Neuronal stem cell (in vitro differentiated cells): Measurements from ENCODE around the gene SORCS2.

Experiments
- DNase-seq: peaks from one replicate; pipeline ENCODE4 v3.0.0-alpha.2; 2013; ENCODE audit warnings: low spot score
- H2AFZ ChIP-seq: one replicate; pipeline ENCODE4 v1.6.1; 2013; ENCODE audit warnings: mild to moderate bottlenecking, low read length, inconsistent platforms
- H2AK5ac ChIP-seq: 2 replicates; pipeline ENCODE4 v1.6.1; 2013; ENCODE audit warnings: low read depth, mild to moderate bottlenecking, inconsistent platforms, low read length, moderate library complexity, mixed read lengths
- H2BK120ac ChIP-seq: 2 replicates; pipeline ENCODE4 v1.6.1; 2013; ENCODE audit warnings: low read depth, mild to moderate bottlenecking, inconsistent platforms, low read length, moderate library complexity, mixed read lengths
- H2BK12ac ChIP-seq: one replicate; pipeline ENCODE4 v1.6.1; 2013; ENCODE audit warnings: low read length, inconsistent platforms
- H2BK15ac ChIP-seq: 2 replicates; pipeline ENCODE4 v1.6.1; 2013; ENCODE audit warnings: mild to moderate bottlenecking, low read length, inconsistent platforms, mixed read lengths
- H2BK5ac ChIP-seq: one replicate; pipeline ENCODE4 v1.6.1; 2013; ENCODE audit warnings: inconsistent platforms, mild to moderate bottlenecking, low read length, moderate library complexity
- H3K14ac ChIP-seq: one replicate; pipeline ENCODE4 v1.6.1; 2013; ENCODE audit warnings: low read length, inconsistent platforms
- H3K18ac ChIP-seq: 2 replicates; pipeline ENCODE4 v1.6.1; 2013; ENCODE audit warnings: low read length, inconsistent platforms
- H3K23ac ChIP-seq: 2 replicates; pipeline ENCODE4 v1.6.1; 2013; ENCODE audit warnings: low read depth, mild to moderate bottlenecking, mixed read lengths, low read length, inconsistent platforms; ENCODE audit not compliant: poor library complexity
- H3K27ac ChIP-seq: replicated peaks from 3 replicates; pipeline ENCODE4 v1.5.1; 2013; ENCODE audit warnings: low read length, inconsistent platforms
- H3K27me3 ChIP-seq, 3 experiments: 2 replicates each; pipeline ENCODE4 v1.6.1; 2013; ENCODE audit warnings: low read length in 3 of 3, mild to moderate bottlenecking in 2 of 3, inconsistent platforms in 1 of 3, low read depth in 1 of 3, mixed read lengths in 1 of 3, moderate library complexity in 1 of 3; ENCODE audit not compliant: control insufficient read depth in 3 of 3, insufficient read depth in 3 of 3
- H3K36me3 ChIP-seq, 2 donors: replicated peaks in 1 of 2; 2 replicates each; pipeline ENCODE4 v1.6.1; 2013; ENCODE audit warnings: low read length in 2 of 2; ENCODE audit not compliant: control insufficient read depth in 2 of 2, insufficient read depth in 2 of 2
- H3K4ac ChIP-seq: 2 replicates; pipeline ENCODE4 v1.6.1; 2013; ENCODE audit warnings: inconsistent platforms, mild to moderate bottlenecking, low read length, moderate library complexity
- H3K4me1 ChIP-seq, 2 donors: 1 replicate in 1 of 2; 2 replicates in 1 of 2; pipeline ENCODE4 v1.6.1; 2013; ENCODE audit warnings: low read length in 2 of 2, low read depth in 1 of 2; ENCODE audit not compliant: control insufficient read depth in 2 of 2, insufficient read depth in 1 of 2
- H3K4me2 ChIP-seq: one replicate; pipeline ENCODE4 v1.6.1; 2013; ENCODE audit warnings: mild to moderate bottlenecking, low read length, inconsistent platforms; ENCODE audit not compliant: insufficient read depth, poor library complexity, severe bottlenecking
- H3K4me3 ChIP-seq, 2 donors: 2 replicates each; pipeline ENCODE4 v1.5.1; 2013; ENCODE audit warnings: low read length in 2 of 2, mild to moderate bottlenecking in 2 of 2, inconsistent platforms in 1 of 2, moderate library complexity in 1 of 2
- H3K79me1 ChIP-seq: one replicate; pipeline ENCODE4 v1.6.1; 2013; ENCODE audit warnings: low read depth, mild to moderate bottlenecking, inconsistent platforms, low read length, moderate library complexity
- H3K9ac ChIP-seq: one replicate; pipeline ENCODE4 v1.6.1; 2013; ENCODE audit warnings: mild to moderate bottlenecking, low read depth, low read length, inconsistent platforms; ENCODE audit not compliant: poor library complexity
- H3K9me3 ChIP-seq, 2 donors: replicated peaks in 1 of 2; 2 replicates each; pipeline versions ENCODE3 to v1.6.1; 2013; ENCODE audit warnings: low read length in 2 of 2, mild to moderate bottlenecking in 2 of 2, inconsistent platforms in 1 of 2, low read depth in 1 of 2, mixed read lengths in 1 of 2, moderate library complexity in 1 of 2; ENCODE audit not compliant: control insufficient read depth in 2 of 2, insufficient read depth in 1 of 2
- H4K8ac ChIP-seq: one replicate; pipeline ENCODE4 v1.6.1; 2013; ENCODE audit warnings: low read depth, mild to moderate bottlenecking, inconsistent platforms, low read length, moderate library complexity
- H4K91ac ChIP-seq: one replicate; pipeline ENCODE4 v1.6.1; 2013; ENCODE audit warnings: low read length, low read depth, mild to moderate bottlenecking, inconsistent platforms; ENCODE audit not compliant: poor library complexity
- WGBS, 2 donors: extraction: QIAGEN DNeasy Blood & Tissue Kit; methylation state at CpG; one replicate each; pipeline ENCODE4 v1.1.7; 2013; ENCODE audit warnings: missing lambda C conversion rate in 2 of 2, mixed read lengths in 1 of 2; ENCODE audit not compliant: insufficient read length in 2 of 2, insufficient replicate concordance in 1 of 2; ENCODE audit errors: extremely low coverage in 2 of 2; 5-methylcytosine and 5-hydroxymethylcytosine counted together

SORCS2 gene

GRCh38 chr4:7524064-7524682, 331.8 kb downstream of the SORCS2 start:
- DNase-seq, result no peak
- no CpG with 5 or more reads among the region's 12 CpGs for WGBS, 2 donors

GRCh38 chr4:7524843-7525242, 332.5 kb downstream of the SORCS2 start:
- no peak for DNase-seq
- H2BK5ac ChIP-seq, result no peak overlapping the region
- no peak overlapping the region for H3K4me2 ChIP-seq
- H3K4me1 ChIP-seq, result peaks cover 0 to 17% of the 10 kb centered on the region in 2 donors
- H3K79me1 ChIP-seq, result no peaks in the 10 kb centered on the region
- no peak overlapping the region for H3K18ac ChIP-seq
- peaks cover 0 to 4% (median 0%) of the 10 kb centered on the region in 3 experiments for H3K27me3 ChIP-seq
- no peak overlapping the region for H2AK5ac ChIP-seq
- no peak overlapping the region for H3K4ac ChIP-seq
- no peak overlapping the region for H2BK120ac ChIP-seq
- no peak overlapping the region for H2AFZ ChIP-seq
- no peaks in the 10 kb centered on the region for H3K36me3 ChIP-seq
- H3K9me3 ChIP-seq, result no peaks in the 10 kb centered on the region
- H2BK12ac ChIP-seq, result no peak overlapping the region
- no peak overlapping the region for H3K14ac ChIP-seq
- no peak overlapping the region for H3K4me3 ChIP-seq
- no peak overlapping the region for H3K9ac ChIP-seq
- no peak overlapping the region for H3K27ac ChIP-seq
- no peak overlapping the region for H3K23ac ChIP-seq
- no peak overlapping the region for H2BK15ac ChIP-seq
- no peak overlapping the region for H4K91ac ChIP-seq
- WGBS, 2 donors, result no CpG with 5 or more reads among the region's 14 CpGs
- no peak overlapping the region for H4K8ac ChIP-seq

More at GRCh38 chr4:7524064-7524682, 331.8 kb downstream of the SORCS2 start:
- Histone ChIP-seq H2BK12ac (no peak overlapping the region), H3K4me3 (no peak overlapping the region), H3K23ac (no peak overlapping the region), H2BK120ac (no peak overlapping the region), H3K4me1 (peaks cover 0 to 13% of the 10 kb centered on the region in 2 donors), H3K4me2 (no peak overlapping the region), H3K9me3 (no peaks in the 10 kb centered on the region), H3K4ac (no peak overlapping the region), H3K9ac (no peak overlapping the region), H2AK5ac (no peak overlapping the region), H2BK5ac (no peak overlapping the region), H4K8ac (no peak overlapping the region), H3K36me3 (no peaks in the 10 kb centered on the region), H2AFZ (no peak overlapping the region), H3K79me1 (no peaks in the 10 kb centered on the region), H3K27ac (no peak overlapping the region), H4K91ac (no peak overlapping the region), H3K14ac (no peak overlapping the region), H3K18ac (no peak overlapping the region), H3K27me3 (peaks cover 0 to 6% (median 0%) of the 10 kb centered on the region in 3 experiments), H2BK15ac (no peak overlapping the region)

GRCh38 chr4:7526491-7526890, 334.2 kb downstream of the SORCS2 start:
- H3K4me2 ChIP-seq, result no peak overlapping the region
- no peak overlapping the region for H2AK5ac ChIP-seq
- no CpG with 5 or more reads among the region's 13 CpGs for WGBS, 2 donors
- no peak overlapping the region for H3K14ac ChIP-seq
- no peak overlapping the region for H2BK5ac ChIP-seq
- no peak overlapping the region for H3K23ac ChIP-seq
- H3K18ac ChIP-seq, result peak overlapping the region; percentile 53
- H3K36me3 ChIP-seq, result no peaks in the 10 kb centered on the region
- H4K91ac ChIP-seq, result no peak overlapping the region
- H2BK15ac ChIP-seq, result no peak overlapping the region
- H3K27ac ChIP-seq, result no peak overlapping the region
- H3K4ac ChIP-seq, result no peak overlapping the region
- no peak overlapping the region for H2AFZ ChIP-seq
- H3K4me1 ChIP-seq, result peaks cover 0 to 26% of the 10 kb centered on the region in 2 donors
- peaks cover 0 to 19% (median 0%) of the 10 kb centered on the region in 3 experiments for H3K27me3 ChIP-seq
- H3K4me3 ChIP-seq, result no peak overlapping the region
- H3K79me1 ChIP-seq, result no peaks in the 10 kb centered on the region
- no peak overlapping the region for H2BK120ac ChIP-seq
- no peak overlapping the region for H3K9ac ChIP-seq
- H2BK12ac ChIP-seq, result no peak overlapping the region
- H4K8ac ChIP-seq, result no peak overlapping the region
- no peak for DNase-seq
- H3K9me3 ChIP-seq, result no peaks in the 10 kb centered on the region

- Histone ChIP-seq H4K8ac (no peak overlapping the region), H3K4me2 (no peak overlapping the region), H3K4me1 (peaks cover 0 to 31% of the 10 kb centered on the region in 2 donors), H3K79me1 (no peaks in the 10 kb centered on the region), H2BK15ac (no peak overlapping the region), H3K27me3 (peaks cover 0 to 22% (median 0%) of the 10 kb centered on the region in 3 experiments), H2AFZ (no peak overlapping the region), H3K27ac (no peak overlapping the region), H3K23ac (no peak overlapping the region), H3K14ac (no peak overlapping the region), H2AK5ac (peak overlapping the region; percentile 24), H3K9ac (no peak overlapping the region), H3K4me3 (no peak overlapping the region), H3K4ac (peak overlapping the region; percentile 87), H2BK12ac (no peak overlapping the region), H3K9me3 (no peaks in the 10 kb centered on the region), H3K36me3 (no peaks in the 10 kb centered on the region), H3K18ac (peak overlapping the region; percentile 82), H2BK5ac (no peak overlapping the region), H4K91ac (no peak overlapping the region), H2BK120ac (no peak overlapping the region)
- WGBS, 2 donors, result no CpG with 5 or more reads among the region's 28 CpGs
- DNase-seq, result no peak
Measured at GRCh38 chr4:7526929-7527535, 334.7 kb downstream of the SORCS2 start.
